Astrocyte of the cerebellum (primary cell): ENCODE results near the gene SLC24A4.

ENCODE experiments used
- DNase-seq: peaks from one replicate; pipeline ENCODE4 v3.0.0-alpha.2; 2011; ENCODE audit warnings: low read depth
- H3K4me3 ChIP-seq: 2 replicates; pipeline ENCODE4 v1.5.1; 2011; ENCODE audit warnings: mild to moderate bottlenecking, low read depth, low read length, moderate library complexity
- in situ Hi-C: cut with HindIII; loops from 2 replicates; pipeline ENCODE4 v1.10.0; 2017; ENCODE audit warnings: low sequenced_read_pairs
- TF ChIP-seq, protein P1 (sequence below): IDR thresholded peaks from 2 replicates; pipeline ENCODE4 v1.5.1; 2012; ENCODE audit warnings: low read length, low read depth, moderate library complexity, mild to moderate bottlenecking; ENCODE audit errors: missing control alignments

Gene SLC24A4

GRCh38 chr14:92495027-92495426 lies 172.1 kb downstream of the SLC24A4 start:
- TF ChIP-seq, protein P1, sequence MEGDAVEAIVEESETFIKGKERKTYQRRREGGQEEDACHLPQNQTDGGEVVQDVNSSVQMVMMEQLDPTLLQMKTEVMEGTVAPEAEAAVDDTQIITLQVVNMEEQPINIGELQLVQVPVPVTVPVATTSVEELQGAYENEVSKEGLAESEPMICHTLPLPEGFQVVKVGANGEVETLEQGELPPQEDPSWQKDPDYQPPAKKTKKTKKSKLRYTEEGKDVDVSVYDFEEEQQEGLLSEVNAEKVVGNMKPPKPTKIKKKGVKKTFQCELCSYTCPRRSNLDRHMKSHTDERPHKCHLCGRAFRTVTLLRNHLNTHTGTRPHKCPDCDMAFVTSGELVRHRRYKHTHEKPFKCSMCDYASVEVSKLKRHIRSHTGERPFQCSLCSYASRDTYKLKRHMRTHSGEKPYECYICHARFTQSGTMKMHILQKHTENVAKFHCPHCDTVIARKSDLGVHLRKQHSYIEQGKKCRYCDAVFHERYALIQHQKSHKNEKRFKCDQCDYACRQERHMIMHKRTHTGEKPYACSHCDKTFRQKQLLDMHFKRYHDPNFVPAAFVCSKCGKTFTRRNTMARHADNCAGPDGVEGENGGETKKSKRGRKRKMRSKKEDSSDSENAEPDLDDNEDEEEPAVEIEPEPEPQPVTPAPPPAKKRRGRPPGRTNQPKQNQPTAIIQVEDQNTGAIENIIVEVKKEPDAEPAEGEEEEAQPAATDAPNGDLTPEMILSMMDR: no peak
- no peak for DNase-seq
- in situ Hi-C loops: no loop called here
- H3K4me3 ChIP-seq: no peak overlapping the region

- no peak for DNase-seq
- H3K4me3 ChIP-seq: no peak overlapping the region
- TF ChIP-seq, protein P1: no peak
- in situ Hi-C loops: no loop called here
Observed at GRCh38 chr14:92496191-92496857, 173.4 kb downstream of the SLC24A4 start.

DNA sequence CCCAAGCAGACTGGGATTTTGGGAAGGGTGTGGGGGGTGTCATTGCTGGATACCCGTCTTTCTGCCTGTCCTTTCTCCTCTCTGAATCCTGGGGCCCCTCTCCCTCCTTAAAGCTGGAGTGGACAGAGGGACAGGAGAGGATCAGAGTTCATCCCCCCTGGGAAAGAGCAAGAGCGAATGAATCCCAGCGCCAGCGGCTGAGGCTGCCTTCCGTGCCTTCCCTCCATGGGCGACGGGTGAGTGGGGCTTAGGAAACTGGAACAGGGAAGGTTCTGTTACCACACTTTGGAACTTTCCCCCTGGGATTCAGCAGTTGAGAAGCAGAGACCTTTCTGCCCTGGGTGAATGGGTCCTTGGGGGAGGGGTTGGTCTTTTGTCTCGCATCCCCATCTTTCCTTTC lies 174.4 kb downstream of the SLC24A4 start:
- TF ChIP-seq, protein P1: no peak
- no peak for DNase-seq
- in situ Hi-C loops: no loop called here
- H3K4me3 ChIP-seq: no peak overlapping the region

DNA sequence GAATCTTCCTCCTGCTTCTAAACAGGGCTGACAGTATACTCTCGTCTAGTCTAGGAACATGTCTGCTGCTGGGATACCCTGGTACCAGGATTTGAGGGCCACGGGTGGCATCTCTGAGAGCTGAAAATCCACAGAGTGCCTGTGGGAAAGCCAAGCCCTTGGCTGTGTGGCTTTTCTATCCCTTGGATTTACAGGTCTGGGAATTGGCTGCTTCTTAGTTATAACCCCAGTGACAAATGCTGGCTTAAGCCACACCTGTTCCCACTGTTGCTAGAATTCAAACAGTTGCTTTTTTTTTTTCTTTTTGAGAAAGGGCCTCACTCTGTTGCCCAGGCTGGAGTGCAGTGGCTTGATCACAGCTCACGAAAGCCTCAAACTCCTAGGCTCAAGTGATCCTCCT lies 176.3 kb downstream of the SLC24A4 start:
- TF ChIP-seq, protein P1: no peak
- H3K4me3 ChIP-seq: no peak overlapping the region
- no peak for DNase-seq
- in situ Hi-C loops: no loop called here

DNA sequence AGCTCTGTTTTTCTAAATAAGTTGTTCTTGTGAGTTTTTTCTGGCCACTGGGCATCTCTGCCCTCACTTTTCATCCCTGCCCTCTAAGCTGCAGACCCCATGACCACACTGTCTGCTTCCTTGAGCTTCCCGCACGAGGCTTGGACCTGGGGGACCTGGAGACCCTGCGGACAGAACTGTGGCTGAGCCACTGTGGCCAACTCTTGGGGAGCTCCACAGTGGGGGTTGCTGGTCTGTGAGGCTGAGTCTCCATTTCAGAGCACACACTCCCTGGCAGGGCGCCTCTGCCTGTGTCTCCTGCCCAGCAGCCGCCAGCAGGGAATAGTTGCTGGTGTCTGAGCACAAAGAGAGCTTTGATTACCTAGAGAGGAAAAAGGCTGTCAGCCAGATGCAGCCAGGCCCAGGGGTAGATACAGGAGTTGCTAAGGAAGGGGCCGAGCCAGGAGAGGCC lies 177.6 kb downstream of the SLC24A4 start:
- no peak overlapping the region for H3K4me3 ChIP-seq
- TF ChIP-seq, protein P1: no peak
- in situ Hi-C loops: no loop called here
- peak; percentile 31 for DNase-seq

DNA sequence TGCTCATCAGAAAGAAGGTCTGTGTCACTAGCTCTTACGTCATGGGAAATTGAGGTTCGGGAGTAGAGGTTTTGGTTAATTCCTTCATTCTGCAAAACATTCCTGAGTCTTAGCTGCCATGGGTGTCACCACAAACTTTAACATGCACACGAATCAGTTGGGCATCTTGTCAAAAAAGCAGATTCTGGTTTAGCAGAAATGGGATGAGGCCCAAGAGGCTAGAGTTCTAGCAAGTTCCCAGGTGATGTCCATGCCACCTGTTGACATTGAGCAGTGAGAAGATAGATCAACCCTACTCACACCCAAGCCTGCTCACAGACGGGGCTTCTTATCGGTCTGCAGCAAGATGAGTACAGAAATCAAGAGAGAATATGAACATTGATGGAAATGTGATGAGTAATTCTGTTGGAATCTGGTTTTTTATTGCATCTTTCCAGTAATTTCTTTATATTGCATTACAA lies 179.0 kb downstream of the SLC24A4 start:
- peak; percentile 49 for DNase-seq
- no peak overlapping the region for H3K4me3 ChIP-seq
- in situ Hi-C loops: no loop called here
- TF ChIP-seq, protein P1: no peak
